GM18868 (cell line): Measurements from ENCODE around the gene SCT.

ENCODE experiments used
- ATAC-seq: cut with Tn5 transposase; IDR thresholded peaks from one replicate; pipeline ENCODE4 v1.9.1; 2021; ENCODE audit warnings: mild to moderate bottlenecking, moderate library complexity; ENCODE audit not compliant: unreplicated experiment

The SCT gene

GRCh38 chr11:643849-644738 lies 17.1 kb upstream of the SCT start:
- no peak for ATAC-seq

GRCh38 chr11:643366-643765 lies 16.4 kb upstream of the SCT start:
- no peak for ATAC-seq

DNA sequence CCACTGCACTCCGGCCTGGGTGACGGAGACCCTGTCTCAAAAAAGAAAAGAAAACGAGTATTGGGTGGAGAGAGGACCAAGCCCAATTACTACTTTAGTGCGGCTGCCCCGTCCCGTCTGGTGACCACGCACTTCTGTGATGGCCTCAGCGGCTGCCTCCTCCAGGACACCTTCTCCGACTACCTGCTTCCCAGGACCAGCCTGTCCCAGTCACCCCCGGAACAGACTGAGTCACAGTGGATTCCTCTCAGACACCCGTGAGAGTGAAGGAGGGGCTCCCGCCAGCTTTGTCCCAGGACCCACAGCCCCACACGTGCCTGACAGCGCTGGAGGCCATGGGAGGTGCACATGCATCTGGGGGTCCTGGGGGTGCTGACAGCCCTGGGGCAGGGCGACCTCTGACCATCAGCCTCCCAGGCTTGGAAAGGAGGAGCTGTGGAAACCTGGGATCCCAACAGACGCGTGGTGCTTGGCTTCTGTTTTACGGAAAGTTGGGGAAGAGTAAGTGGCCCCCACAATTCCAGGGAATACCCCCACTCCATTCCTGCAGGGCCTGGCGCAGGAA lies 14.9 kb upstream of the SCT start:
- ATAC-seq: no peak

- ATAC-seq: no peak
Observed at GRCh38 chr11:640021-640706, 13.2 kb upstream of the SCT start.

GRCh38 chr11:639332-639955 lies 12.5 kb upstream of the SCT start:
- no peak for ATAC-seq

DNA sequence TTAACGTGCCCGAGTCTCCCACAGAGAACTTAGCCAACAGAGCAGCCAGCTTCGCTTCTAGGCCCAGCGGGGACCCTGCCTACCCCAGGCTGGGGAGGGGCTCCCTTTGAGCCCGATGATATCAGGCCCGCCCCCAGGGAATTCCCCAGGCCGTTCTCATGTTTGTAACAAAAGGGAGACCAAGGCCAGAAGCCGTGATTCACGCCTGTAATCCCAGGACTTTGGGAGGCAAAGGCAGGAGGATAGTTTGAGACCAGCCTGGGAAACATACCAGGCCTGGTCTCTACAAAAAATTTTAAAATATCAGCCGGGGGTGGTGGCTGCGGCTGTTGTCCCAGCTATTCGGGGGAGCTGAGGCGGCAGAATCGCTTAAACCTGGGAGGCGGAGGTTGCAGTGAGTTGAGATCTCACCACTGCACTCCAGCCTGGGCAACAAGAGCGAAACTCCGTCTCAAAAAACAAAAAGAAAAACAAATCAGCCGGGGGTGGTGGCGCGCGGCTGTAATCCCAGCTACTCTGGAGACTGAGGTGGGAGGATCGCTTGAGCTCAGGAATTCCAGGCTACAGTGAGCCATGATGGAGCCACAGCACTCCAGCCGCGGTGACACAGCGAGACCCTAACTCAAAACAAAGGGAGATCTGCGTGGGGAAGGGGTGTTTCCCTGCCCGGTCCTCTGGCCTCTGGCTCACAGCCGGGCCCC lies 11.8 kb upstream of the SCT start:
- ATAC-seq: no peak

DNA sequence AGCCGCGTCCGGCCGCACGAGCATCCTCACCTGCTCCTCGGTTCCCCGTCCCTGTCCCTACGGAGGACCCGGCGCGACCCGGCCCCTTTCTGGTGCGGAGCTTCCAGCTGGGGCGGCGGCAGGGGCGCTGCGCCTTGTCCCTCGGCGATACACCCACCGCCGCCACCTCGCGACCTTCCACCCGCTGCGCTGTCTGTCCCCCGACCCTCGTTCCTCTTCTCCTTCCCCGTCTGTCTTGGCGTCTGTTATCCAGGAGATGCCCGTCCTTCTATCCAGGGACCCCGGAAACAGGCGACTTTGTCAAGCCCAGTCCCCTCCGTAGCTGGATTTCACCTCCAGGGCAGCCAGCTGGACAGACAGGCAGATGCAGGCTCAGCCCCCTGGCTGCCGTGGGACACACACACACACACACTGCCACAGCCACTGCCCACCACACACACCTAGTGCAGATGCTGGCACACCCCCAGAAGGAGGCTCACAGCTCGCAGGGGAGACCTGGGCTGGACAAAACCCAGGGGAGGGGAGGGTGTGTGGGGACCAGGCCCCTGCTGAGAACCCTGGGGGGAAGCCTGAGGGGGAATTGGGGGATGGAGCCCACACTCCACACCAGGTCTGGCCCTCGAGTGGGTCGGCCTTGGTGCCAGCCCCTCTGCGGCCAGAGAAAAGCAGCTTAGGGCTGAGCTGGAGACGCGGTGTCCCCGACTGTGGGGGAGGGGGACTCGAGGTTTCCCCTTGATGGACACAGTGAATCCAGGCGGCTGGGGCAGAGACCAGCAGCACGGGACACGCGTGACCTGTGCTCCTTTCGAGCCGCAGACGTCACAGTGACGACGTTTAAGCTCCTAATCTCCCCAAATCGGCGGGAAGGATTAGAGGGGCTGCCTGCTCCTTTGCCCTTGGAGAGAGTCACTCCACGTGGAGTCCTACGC lies 10.9 kb upstream of the SCT start:
- no peak for ATAC-seq

- no peak for ATAC-seq
Observed at GRCh38 chr11:637333-637592, 10.3 kb upstream of the SCT start.

DNA sequence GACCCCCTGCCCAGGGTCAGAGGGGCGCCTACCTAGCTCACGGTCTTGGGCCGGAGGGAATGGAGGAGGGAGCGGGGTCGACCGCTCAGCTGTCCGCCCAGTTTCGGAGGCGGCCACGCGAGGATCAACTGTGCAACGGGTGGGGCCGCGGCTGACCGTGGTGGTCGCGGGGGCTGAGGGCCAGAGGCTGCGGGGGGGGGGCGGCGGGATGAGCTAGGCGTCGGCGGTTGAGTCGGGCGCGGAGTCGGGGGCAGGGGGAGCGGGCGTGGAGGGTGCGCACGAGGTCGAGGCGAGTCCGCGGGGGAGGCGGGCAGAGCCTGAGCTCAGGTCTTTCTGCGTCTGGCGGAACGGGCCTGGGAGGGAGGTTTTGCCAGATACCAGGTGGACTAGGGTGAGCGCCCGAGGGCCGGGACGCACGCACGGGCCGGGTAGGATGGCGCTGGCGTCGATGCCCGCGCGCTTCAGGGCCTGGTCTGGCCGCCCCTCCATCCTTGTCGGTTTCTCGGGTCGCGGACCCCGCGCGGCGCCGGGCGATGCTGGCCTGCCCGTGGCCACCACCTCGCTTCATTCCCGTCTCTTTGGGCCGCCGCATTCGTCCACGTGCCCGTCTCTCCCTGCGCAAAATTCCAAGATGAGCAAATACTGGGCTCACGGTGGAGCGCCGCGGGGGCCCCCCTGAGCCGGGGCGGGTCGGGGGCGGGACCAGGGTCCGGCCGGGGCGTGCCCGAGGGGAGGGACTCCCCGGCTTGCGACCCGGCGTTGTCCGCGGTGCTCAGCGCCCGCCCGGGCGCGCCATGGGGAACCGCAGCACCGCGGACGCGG lies 9.7 kb upstream of the SCT start, which contains the start of gene DRD4:
Gene DRD4 (plus strand): TSS at position 759 of the 822 bp plus-strand sequence. CDS start 36 bp downstream, at position 795.
- no peak for ATAC-seq

- ATAC-seq: no peak
Observed at GRCh38 chr11:635945-636510, 9.0 kb upstream of the SCT start.

DNA sequence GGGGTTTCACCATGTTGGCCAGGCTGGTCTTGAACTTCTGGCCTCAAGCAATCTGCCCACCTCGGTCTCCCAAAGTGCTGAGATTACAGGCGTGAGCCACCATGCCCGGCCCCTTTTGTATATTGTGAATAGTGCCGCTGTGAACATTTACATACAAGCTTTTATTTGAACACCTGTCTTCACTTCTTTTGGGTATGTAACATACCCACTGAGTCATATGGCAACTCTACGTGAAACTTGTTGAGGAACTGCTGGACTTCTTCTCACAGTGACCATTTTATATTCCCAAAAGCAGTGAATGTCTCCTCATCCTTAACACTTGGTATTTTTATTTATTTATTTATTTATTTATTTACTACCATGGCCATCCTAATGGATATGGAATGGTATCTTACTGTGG lies 3.9 kb upstream of the SCT start:
- no peak for ATAC-seq

DNA sequence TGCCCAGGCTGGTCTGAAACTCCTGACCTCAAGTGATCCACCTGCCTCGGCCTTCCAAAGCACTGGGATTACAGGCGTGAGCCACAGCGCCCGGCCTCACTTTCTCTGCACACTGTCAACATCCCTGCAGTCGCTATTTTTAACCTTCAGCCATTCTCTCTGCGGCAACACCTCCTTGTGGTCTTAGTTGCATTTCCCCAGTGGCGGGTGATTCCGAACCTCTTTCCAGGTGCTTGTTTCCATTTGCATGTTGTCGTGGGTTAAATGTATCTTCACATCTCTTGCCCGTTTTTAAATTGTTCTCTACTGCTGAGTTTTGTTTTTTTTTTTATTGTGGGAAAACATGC lies 2.2 kb upstream of the SCT start:
- no peak for ATAC-seq

GRCh38 chr11:628056-628455 lies 1.1 kb upstream of the SCT start:
- no peak for ATAC-seq

DNA sequence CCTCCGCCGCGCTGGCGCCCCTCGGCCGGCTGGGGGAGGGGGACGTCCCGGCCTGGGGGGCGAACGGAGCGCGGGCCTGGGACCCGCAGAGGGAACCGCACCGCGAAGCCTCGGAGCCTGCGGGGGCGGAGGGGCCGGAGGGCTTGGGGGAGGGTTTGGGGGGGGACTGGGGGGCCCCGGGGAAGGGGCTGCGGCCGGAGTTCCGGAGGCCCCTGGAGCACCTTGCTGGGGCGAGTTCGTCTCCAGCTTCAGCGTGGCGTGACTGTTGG lies 261 bp upstream of the SCT start:
- ATAC-seq: no peak

DNA sequence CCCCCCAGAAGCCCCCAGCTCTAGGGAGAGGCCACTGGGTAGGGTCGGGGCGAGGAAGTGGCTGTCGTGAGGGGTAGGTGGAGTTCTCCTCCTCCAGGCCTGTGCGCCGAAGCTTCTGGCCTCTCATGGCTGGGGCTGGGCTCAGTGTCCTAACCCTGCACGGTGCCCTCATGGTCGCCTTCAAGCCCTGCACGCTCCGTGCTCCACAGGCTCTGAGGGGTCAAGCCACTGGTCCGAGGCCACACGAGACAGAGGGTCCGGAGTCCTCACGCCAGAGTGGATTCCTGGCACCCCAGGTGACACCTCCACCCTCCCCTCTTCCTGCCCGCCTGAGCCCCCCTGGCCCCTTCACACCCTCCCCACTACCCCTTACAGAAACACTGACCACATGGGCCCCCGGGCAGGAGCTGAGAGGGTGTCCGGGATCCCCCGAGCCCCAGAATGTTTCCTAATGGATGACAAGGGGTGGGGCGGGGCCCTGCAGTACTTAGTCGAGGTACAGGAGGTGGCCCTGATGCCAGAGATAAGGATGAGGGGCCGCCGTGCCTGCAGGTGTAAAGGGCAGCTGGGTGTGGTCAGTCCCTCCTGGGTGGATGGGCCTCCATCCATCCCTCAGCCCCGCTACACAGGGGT lies 1.2 kb downstream of the SCT start:
- ATAC-seq: no peak

DNA sequence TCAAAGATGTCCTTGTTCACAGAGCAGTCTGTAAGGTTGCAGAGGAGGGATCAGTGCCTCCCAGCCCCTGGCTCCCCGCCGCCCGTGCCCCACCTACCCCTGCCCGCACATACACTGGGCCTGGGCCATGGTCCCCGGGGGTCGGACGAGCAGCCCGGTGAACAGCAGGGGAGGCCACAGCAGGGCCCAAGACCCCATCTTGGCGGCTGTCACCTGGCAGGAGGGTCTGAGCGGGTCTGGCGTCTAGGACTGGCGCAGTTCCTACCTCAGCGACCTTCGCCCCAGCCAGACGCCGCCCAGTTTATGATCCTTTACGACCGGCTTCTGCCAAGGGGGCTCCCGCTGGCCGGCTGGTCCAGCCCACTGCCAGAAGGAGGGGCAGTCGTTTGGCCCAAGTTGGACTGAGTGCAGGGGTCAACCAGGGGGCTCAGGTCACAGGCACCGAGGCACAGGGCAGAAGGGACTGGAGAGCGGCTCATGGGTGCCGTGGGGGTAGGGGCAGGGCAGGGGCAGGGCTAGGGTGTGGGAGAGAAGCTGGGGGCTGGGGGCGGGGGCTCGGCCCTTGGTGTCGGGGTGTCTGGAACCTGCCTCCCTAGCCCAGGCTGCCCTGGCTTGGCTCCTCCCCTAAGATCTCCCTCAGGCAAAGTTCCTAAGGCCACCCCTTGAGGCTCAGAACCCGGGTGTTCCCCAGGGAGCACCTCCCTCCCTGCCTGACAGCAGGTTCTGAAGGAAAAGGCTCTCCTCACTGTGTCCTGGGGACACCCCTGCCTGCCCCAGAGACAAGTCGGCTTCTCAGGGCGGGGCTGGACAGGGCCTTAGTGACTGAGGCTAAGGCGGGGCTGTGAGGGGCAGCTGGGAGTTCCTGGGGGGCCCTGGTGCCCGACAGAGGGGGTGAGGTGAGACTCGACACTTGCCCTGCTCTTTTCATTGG lies 2.0 kb downstream of the SCT start, which contains the start of gene CDHR5:
Gene CDHR5 (minus strand): TSS at position 251 of the 931 bp plus-strand sequence. CDS start 53 bp downstream, at position 198.
- ATAC-seq: no peak

- ATAC-seq: no peak
Observed at GRCh38 chr11:623999-624704, 2.8 kb downstream of the SCT start.
